Spinal cord (tissue), 10 donors: ENCODE results near the gene RPTOR. TPM values are rescaled to one million over a fixed set of nuclear protein-coding genes. Genes with fewer than 3 reads are reported as not detected.

Experiments
- DNase-seq, 6 donors: peaks; one replicate each; pipeline versions ENCODE4 v3.0.0 to v3.0.0-alpha.2; 2013 to 2015; ENCODE audit warnings: low spot score in 6 of 6, low read depth in 4 of 6
- H3K27ac ChIP-seq: one replicate; pipeline ENCODE4 v1.5.1; 2013; ENCODE audit warnings: low read depth, low read length, control low read depth
- H3K27me3 ChIP-seq: one replicate; pipeline ENCODE4 v1.6.1; 2013; ENCODE audit warnings: low read length; ENCODE audit not compliant: control insufficient read depth, insufficient read depth
- H3K36me3 ChIP-seq: one replicate; pipeline ENCODE4 v1.6.1; 2013; ENCODE audit warnings: low read length; ENCODE audit not compliant: control insufficient read depth, insufficient read depth
- H3K4me1 ChIP-seq: one replicate; pipeline ENCODE4 v1.6.1; 2013; ENCODE audit warnings: low read length; ENCODE audit not compliant: control insufficient read depth, insufficient read depth
- H3K4me3 ChIP-seq: one replicate; pipeline ENCODE4 v1.5.1; 2013; ENCODE audit warnings: low read depth, low read length, control low read depth
- H3K9me3 ChIP-seq: one replicate; pipeline ENCODE4 v1.6.1; 2013; ENCODE audit warnings: low read length; ENCODE audit not compliant: control insufficient read depth, insufficient read depth
- WGBS: methylation state at CpG from one replicate; pipeline ENCODE4 v1.1.5; 2013; ENCODE audit warnings: missing lambda C conversion rate; ENCODE audit not compliant: insufficient coverage; 5-methylcytosine and 5-hydroxymethylcytosine counted together
- polyA plus RNA-seq, 2 donors: library from polyadenylated mRNA; unstranded; fragments of 120-200 nt; gene quantifications; one replicate each; pipeline ENCODE4 v1.2.1, GENCODE V29; 2013; ENCODE audit not compliant: insufficient read length in 2 of 2
- total RNA-seq, 2 donors: library from RNA; depleted of rRNA in 1 of 2; stranded (reverse); fragments of 120-200 nt in 1 of 2; fragments of >200 nt in 1 of 2; gene quantifications; one replicate each; pipeline versions ENCODE4 v1.2.3 to v1.2.4, GENCODE V29; 2013 to 2014
- donor health status: healthy.

RPTOR gene
- total and polyA plus RNA-seq, 4 donors = 17.1 to 27.2 (median 21.6) TPM

DNA sequence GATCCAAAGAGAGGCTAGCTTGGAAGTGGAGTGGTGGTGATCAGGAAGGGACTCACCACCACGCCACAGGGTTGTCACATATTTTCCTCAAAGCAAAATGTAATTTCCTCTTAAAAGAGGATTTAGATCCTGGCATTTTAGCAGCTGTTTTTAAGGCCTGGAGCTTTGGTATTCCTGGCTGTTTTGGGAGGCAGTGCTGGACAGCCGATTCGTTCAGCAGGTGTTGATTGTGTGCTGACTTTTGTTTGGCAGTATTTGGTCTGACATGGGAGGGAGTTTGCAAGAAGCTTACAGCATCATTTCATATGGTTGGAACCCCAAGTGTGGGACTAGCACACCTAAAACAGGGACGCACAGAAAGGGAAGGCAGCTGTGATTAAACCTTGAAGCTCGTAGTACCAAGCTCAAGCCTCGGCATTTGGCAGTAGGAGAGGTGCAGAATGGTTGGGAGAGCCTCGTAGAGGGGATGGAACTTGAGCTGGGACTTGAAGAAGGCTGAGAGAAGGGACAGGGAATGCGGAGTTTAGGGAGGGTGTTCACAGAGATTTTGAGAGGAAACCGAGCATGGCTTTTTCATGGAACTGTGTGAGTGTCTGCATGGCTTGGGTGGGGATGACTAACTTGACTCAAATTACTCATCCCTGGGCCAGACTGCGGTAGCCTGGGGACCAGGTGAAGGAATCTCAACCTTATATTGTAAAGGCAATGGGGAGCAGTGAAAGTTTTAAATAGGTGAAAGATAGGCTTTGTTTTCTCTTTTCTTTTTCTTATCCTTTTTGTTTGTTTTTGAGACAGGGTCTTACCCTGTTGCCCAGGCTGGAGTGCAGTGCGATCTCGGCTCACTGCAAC, 52.3 kb downstream of the RPTOR start:
- no peak for DNase-seq
- 83% methylated on average over 8 of the region's 12 CpGs for WGBS
- Histone ChIP-seq H3K27ac (no peak overlapping the region), H3K4me3 (no peak overlapping the region), H3K4me1 (peaks cover 39% of the 10 kb centered on the region), H3K36me3 (peaks cover 7% of the 10 kb centered on the region), H3K9me3 (no peaks in the 10 kb centered on the region), H3K27me3 (no peaks in the 10 kb centered on the region)

DNA sequence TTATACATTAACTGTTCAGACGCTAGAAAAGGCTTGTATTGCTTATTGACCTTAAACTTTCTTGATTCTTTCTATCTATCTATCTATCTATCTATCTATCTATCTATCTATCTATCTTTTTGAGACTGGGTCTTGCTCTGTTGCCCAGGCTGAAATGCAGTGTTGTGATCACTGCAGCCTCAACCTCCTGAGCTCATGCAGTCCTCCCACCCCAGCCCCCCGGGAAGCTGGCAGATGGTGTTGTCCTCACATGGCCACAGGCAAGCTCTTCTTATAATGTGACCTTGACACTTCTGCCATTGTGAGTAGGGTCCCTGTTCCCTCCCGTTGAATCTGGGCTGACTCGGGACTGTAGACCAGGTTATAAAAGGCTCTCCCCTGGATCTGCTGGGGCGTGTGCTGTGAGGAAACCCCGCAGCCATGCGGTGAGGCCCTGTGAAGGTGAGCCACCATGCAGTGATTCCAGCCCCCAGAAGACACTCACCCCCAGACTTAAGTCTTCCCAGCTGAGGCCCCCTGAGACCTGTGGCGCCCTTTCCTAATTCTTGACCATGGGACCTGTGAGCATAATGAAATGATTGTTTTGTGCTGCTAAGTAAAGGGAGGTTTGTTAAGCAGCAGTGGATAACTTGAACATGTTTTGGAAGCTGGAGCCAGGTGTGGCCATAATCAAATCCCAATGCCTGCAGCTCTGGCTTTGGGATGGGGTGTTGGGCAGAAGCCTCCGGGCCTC, 54.3 kb downstream of the RPTOR start:
- DNase-seq = no peak
- Histone ChIP-seq H3K36me3 (peaks cover 7% of the 10 kb centered on the region), H3K9me3 (no peaks in the 10 kb centered on the region), H3K4me3 (no peak overlapping the region), H3K27ac (no peak overlapping the region), H3K27me3 (no peaks in the 10 kb centered on the region), H3K4me1 (peaks cover 26% of the 10 kb centered on the region)
- WGBS = 100% methylated on average over 2 of the region's 9 CpGs

DNA sequence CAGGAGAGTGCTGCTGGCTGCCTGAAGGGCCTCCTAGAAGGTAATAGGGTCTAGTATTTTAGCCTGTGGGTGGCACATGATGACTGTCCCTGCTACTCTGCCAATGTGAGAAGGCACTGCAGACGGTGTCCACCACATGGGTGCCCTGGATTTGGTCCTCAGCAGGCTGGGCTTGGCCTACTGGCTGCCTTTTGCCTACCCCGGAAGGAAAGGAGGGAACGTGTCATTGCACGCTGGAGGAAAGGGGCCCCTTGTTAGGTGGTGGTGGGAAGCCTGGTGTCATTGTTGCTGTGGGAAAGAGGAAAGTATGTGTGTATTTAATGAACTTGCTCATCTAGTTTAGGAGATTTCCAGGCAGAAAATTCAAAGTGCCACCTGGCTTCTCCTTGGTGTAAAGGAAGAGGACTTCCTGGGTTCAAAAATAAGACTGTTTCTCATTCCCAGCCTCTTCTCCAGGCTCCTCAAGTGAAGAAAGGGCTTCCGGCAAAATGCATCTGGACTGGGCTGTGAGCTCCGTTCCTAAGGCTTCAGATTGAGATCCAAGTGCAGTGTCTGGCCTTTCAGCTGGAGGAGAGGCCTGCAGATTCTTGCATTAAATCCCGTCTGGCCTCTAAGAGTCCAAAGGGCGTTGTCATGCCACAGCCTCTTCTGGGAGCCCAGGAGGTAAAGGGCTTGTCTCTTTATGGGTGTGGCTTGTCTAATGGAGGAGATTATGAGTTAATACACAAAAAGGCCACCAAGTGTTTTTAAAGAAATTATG, 55.1 kb downstream of the RPTOR start:
- Histone ChIP-seq H3K4me1 (peaks cover 20% of the 10 kb centered on the region), H3K9me3 (no peaks in the 10 kb centered on the region), H3K36me3 (peaks cover 7% of the 10 kb centered on the region), H3K27me3 (no peaks in the 10 kb centered on the region), H3K27ac (no peak overlapping the region), H3K4me3 (no peak overlapping the region)
- WGBS = 88% methylated on average over 8 of the region's 8 CpGs
- no peak for DNase-seq

DNA sequence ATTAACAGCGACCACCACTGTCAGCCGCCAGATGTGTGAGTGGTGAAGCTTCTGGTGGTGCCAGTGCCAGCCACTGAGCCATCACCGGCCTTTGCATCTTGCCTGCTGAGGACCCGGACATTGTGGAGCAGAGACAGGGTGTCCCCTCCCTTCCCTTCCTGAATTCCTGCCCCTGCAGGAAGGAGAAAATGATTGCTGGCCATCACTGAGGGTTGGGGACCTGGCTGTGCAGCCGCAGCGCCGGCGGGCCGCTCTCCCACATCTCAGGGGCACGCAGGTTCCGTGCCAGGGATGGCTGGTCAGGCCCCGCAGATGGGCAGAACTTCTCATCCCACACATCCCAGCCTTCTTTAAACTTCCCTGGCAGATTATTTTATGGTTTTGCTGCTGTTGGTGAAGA, 56.5 kb downstream of the RPTOR start:
- 100% methylated on average over 3 of the region's 12 CpGs for WGBS
- Histone ChIP-seq H3K9me3 (no peaks in the 10 kb centered on the region), H3K4me3 (no peak overlapping the region), H3K36me3 (peaks cover 7% of the 10 kb centered on the region), H3K27me3 (no peaks in the 10 kb centered on the region), H3K4me1 (peaks cover 16% of the 10 kb centered on the region), H3K27ac (no peak overlapping the region)
- DNase-seq = no peak

DNA sequence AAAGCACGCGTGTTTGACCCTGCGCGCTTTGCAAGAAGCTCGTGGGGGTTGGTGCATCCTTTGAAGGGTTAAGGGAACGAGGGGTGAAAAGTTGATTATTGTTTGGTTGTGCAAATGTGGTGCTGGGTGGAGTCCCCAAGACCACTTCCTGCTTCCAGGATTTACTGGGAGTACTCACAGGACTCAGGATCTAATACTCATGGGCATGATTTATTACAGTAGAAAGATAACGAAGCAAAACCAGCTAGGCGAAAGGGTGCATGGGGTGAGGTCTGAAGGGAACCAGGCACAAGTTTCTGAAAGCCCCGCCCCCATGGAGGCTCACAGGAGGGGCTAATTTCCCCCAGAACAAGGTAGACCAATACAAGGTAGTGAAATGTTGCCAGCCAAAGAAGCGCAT, 58.8 kb downstream of the RPTOR start:
- no peak overlapping the region for H3K4me3 ChIP-seq
- no peak overlapping the region for H3K27ac ChIP-seq
- WGBS = 91% methylated on average over 7 of the region's 10 CpGs
- peaks cover 16% of the 10 kb centered on the region for H3K4me1 ChIP-seq
- peaks cover 7% of the 10 kb centered on the region for H3K36me3 ChIP-seq
- no peak for DNase-seq
- H3K27me3 ChIP-seq = no peaks in the 10 kb centered on the region
- no peaks in the 10 kb centered on the region for H3K9me3 ChIP-seq

DNA sequence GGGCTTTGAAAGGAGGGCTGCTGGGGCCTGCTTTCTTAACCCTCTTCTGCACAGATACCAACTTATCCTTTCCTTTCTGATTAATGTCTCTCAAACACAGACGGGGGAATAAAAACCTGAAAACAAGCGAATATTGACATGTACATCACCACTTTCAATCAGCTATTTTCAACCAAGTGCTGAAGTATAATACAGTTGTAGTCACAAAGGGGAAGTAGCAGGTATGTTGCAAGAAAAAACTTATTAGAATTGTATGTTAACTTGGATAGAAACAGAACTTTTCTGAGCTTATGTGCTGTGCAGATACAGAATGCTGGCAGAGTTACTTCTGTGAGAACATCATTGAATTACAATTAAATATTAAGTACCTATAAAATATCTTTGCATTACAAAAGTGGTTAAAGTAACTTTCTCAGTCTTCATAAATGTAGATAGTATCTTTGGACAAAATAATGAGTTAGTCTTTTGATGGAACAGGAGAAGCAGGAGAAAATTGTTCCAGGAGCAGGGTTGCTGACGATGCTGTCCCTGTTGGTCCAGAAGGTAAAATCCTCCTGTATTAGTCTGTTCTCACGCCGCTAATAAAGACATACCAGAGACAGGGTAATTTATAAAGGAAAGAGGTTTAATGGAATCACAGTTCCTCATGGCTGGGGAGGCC, 59.5 kb downstream of the RPTOR start:
- no peak for DNase-seq
- Histone ChIP-seq H3K27me3 (no peaks in the 10 kb centered on the region), H3K9me3 (no peaks in the 10 kb centered on the region), H3K36me3 (peaks cover 7% of the 10 kb centered on the region), H3K27ac (no peak overlapping the region), H3K4me1 (peaks cover 14% of the 10 kb centered on the region), H3K4me3 (no peak overlapping the region)
- 96% methylated on average over 3 of the region's 5 CpGs for WGBS

DNA sequence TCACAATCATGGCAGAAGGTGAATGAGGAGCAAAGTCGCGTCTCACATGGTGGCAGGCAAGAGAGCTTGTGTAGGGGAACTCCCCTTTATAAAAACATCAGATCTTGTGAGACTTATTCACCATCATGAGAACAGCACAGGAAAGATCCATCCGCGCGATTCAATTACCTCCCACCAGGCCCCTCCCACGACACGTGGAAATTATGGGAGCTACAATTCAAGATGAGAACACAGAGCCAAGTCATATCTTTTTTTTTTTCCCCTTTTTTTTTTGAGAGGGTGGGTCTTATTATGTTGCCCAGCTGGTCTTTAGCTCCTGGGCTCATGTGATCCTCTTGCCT, 60.0 kb downstream of the RPTOR start:
- Histone ChIP-seq H3K9me3 (no peaks in the 10 kb centered on the region), H3K4me1 (peaks cover 10% of the 10 kb centered on the region), H3K36me3 (peaks cover 7% of the 10 kb centered on the region), H3K27ac (no peak overlapping the region), H3K4me3 (no peak overlapping the region), H3K27me3 (no peaks in the 10 kb centered on the region)
- no CpG with 5 or more reads among the region's 7 CpGs for WGBS
- DNase-seq = no peak

DNA sequence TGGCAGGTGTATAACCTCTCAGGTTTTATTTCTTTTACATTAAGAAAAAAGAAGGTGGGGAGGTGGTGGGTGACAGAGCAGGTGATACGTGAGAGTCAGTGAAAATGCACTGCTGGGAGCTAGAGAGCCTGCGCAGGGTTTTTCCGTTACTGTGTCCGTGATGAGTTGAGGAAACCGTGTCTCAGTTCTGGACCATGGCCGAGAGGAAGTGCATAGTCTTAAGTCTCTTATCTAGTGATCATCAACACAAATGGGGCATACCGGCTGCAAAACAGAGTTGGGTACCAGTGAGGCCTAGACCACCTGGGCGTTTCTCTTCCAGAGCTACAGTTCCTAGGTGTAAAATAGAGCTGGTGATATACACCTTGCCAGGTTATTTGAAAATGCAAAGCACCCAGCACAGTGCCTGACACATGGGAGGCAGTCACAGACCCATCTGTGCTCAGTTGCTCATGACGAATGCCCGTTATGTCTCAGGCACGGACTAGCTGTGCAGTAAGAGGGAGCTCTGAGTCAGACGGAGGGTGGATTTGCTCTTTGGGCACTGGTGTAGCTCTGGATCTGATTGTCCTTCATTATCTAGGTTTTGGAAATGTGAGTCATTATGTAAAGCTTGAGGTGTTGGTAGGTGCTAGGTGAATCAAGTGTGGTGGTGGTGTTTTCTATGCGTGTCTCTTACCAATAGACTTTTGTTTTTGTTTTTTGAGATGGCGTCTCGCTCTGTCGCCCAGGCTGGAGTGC, 60.9 kb downstream of the RPTOR start:
- no peak for DNase-seq
- Histone ChIP-seq H3K4me3 (no peak overlapping the region), H3K36me3 (peaks cover 7% of the 10 kb centered on the region), H3K9me3 (no peaks in the 10 kb centered on the region), H3K27me3 (no peaks in the 10 kb centered on the region), H3K4me1 (peaks cover 7% of the 10 kb centered on the region), H3K27ac (no peak overlapping the region)
- 74% methylated on average over 10 of the region's 16 CpGs for WGBS

DNA sequence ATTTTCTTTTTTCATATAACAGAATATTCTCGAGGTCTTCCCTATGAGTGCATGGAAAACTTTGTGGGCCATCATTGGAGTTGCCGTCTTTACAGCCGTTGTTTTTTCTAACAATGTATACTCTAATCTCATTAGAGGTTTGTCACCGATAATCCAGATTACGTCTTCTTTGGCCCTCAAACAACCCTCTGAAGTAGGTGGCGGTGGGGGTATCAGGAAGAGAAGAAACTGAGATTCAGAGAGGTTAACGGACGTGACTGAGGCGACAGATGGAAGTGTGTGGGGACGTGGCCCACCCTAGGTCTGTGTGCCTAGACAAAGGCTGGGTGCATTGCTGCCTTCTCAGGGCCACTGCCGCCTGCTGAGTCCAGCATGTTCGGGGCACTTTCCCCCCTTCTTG, 63.7 kb downstream of the RPTOR start:
- no peaks in the 10 kb centered on the region for H3K36me3 ChIP-seq
- H3K27ac ChIP-seq = no peak overlapping the region
- H3K9me3 ChIP-seq = no peaks in the 10 kb centered on the region
- DNase-seq = no peak
- no peaks in the 10 kb centered on the region for H3K27me3 ChIP-seq
- WGBS = 98% methylated on average over 6 of the region's 12 CpGs
- no peak overlapping the region for H3K4me3 ChIP-seq
- peaks cover 3% of the 10 kb centered on the region for H3K4me1 ChIP-seq
